GM10248 (cell line): Measurements from ENCODE around the gene ABLIM2.

Experiments used
- CTCF ChIA-PET: fragments of 300-600 bp; sonication (Branson Sonifier 250); formaldehyde crosslinking; extraction: SDS; loops from one replicate; lab custom pipeline; 2021; ENCODE audit warnings: antibody characterized with exemption; lab: Yijun Ruan, JAX
- POLR2A ChIA-PET: fragments of 350-650 bp; sonication (Branson Sonifier 250); formaldehyde crosslinking; extraction: SDS; loops from one replicate; lab custom pipeline; 2020; ENCODE audit warnings: antibody characterized with exemption; lab: Yijun Ruan, JAX
- DNase-seq: peaks from one replicate; pipeline ENCODE4 v3.0.0; 2012; ENCODE audit errors: extremely low spot score
- CTCF ChIP-seq: IDR thresholded peaks from 2 replicates; pipeline ENCODE4 v1.5.1; 2012; ENCODE audit warnings: mild to moderate bottlenecking, low read depth; ENCODE audit errors: extremely low read depth, missing control alignments, control extremely low read depth

The ABLIM2 gene

GRCh38 chr4:8167815-8168214, 9.2 kb upstream of the ABLIM2 start:
- CTCF ChIA-PET: interaction anchor here (1.0 to 2.3 kb wide), 4 partner anchors 9 to 268 kb away, joined by 3 to 11 read pairs (median 4); partner anchors contain the start of gene ABLIM2
- POLR2A ChIA-PET: no interaction called here
- DNase-seq: no peak
- no peak for TF ChIP-seq CTCF

- no peak for DNase-seq
- POLR2A ChIA-PET: no interaction called here
- CTCF ChIA-PET: interaction anchor here (1.0 to 2.3 kb wide), 3 partner anchors 8 to 75 kb away, joined by 3 to 11 read pairs (median 4); partner anchors contain the start of gene ABLIM2
- TF ChIP-seq CTCF: no peak
Measured at GRCh38 chr4:8167291-8167690, 8.7 kb upstream of the ABLIM2 start.

- TF ChIP-seq CTCF: no peak
- DNase-seq: no peak
- CTCF ChIA-PET: interaction anchor here (1.5 kb wide), 1 partner anchor 11 kb away, joined by 7 read pairs; no protein-coding TSS in a partner anchor
- POLR2A ChIA-PET: no interaction called here
Measured at GRCh38 chr4:8165374-8165896, 6.8 kb upstream of the ABLIM2 start.

- no peak for DNase-seq
- ChIA-PET POLR2A (no interaction called here), CTCF (interaction anchor here (1.5 to 2.6 kb wide), 2 partner anchors 8 to 12 kb away, joined by 7 to 8 read pairs; no protein-coding TSS in a partner anchor)
- TF ChIP-seq CTCF: no peak
Measured at GRCh38 chr4:8164687-8165086, 6.1 kb upstream of the ABLIM2 start.

- DNase-seq: no peak
- POLR2A ChIA-PET: no interaction called here
- CTCF ChIA-PET: interaction anchor here (2.6 kb wide), 1 partner anchor 9 kb away, joined by 8 read pairs; no protein-coding TSS in a partner anchor
- TF ChIP-seq CTCF: no peak
Measured at GRCh38 chr4:8164194-8164565, 5.6 kb upstream of the ABLIM2 start.

GRCh38 chr4:8163436-8164193, 5.0 kb upstream of the ABLIM2 start:
- no peak for TF ChIP-seq CTCF
- DNase-seq: no peak
- ChIA-PET CTCF (interaction anchor here (1.7 to 2.6 kb wide), 2 partner anchors 9 to 12 kb away, joined by 6 to 8 read pairs; no protein-coding TSS in a partner anchor), POLR2A (no interaction called here)
